ENCODE data around the gene ERCC6L2. TPM values are rescaled to one million over a fixed set of nuclear protein-coding genes. Genes with fewer than 3 reads are reported as not detected.

The ERCC6L2 gene
- total and polyA plus RNA-seq, 9 of the 15 experiments (the other 6 are each of a cell fraction or from before 2014, with no cell fraction given): 7.8 to 42.8 (median 23.6) TPM

- TF ChIP-seq JUND (IDR thresholded peaks at IDR 0.05; ENCODE audit: borderline replicate concordance, low read depth, low read length) (peak; percentile 85), JUND (tag; IDR thresholded peaks at IDR 0.05; ENCODE audit: borderline replicate concordance, low read depth, low read length) (peak; percentile 90), SOX6 (IDR thresholded peaks at IDR 0.05) (no peak), ZBTB8A (IDR thresholded peaks at IDR 0.05; ENCODE audit: partially characterized antibody) (no peak), ZC3H4 (CRISPR knock-in tag; IDR thresholded peaks at IDR 0.05; ENCODE audit: borderline replicate concordance) (no peak), ZNF277 (CRISPR knock-in tag; IDR thresholded peaks at IDR 0.05; ENCODE audit: borderline replicate concordance) (no peak), NONO (IDR thresholded peaks at IDR 0.05; ENCODE audit: low read depth in 2 of 2, low read length in 1 of 2) (no peak), RERE (CRISPR knock-in tag; IDR thresholded peaks at IDR 0.05; ENCODE audit: borderline replicate concordance) (no peak), DIDO1 (tag; IDR thresholded peaks at IDR 0.05; ENCODE audit: low read depth) (no peak), RBFOX2 (IDR thresholded peaks at IDR 0.05; ENCODE audit: low read depth, low read length) (no peak), SUPT5H (IDR thresholded peaks at IDR 0.05) (no peak), SREBF1 (IDR thresholded peaks at IDR 0.05; ENCODE audit: borderline replicate concordance, low read depth, low read length) (no peak), PCBP1 (IDR thresholded peaks at IDR 0.05; ENCODE audit: low read depth, low read length, poor library complexity, severe bottlenecking) (no peak), SAFB (IDR thresholded peaks at IDR 0.05; ENCODE audit: borderline replicate concordance, low read depth, low read length) (no peak), KAT2B (IDR thresholded peaks at IDR 0.05; ENCODE audit: low read depth, low read length) (no peak), ZNF561 (CRISPR knock-in tag; conservative IDR thresholded peaks at IDR 0.05) (no peak), ATF3 (IDR thresholded peaks at IDR 0.05) (peak; percentile 97), ATF3 (CRISPR knock-in tag; conservative IDR thresholded peaks at IDR 0.05) (no peak), NFE2 (IDR thresholded peaks at IDR 0.05; ENCODE audit: low read depth) (peak; percentile 45; the same call in 1 of the 2 replicates), ZNF696 (CRISPR knock-in tag; conservative IDR thresholded peaks at IDR 0.05) (no peak)
These were observed 41.1 kb upstream of the ERCC6L2 start (continued) for GRCh38 chr9:95834281-95834907.

All from K562 (cell line).